ENCODE data around the gene CCNG2.
A peak's percentile ranks its signal among the peaks of the same experiment; 100 is the strongest.

CCNG2 gene

DNA sequence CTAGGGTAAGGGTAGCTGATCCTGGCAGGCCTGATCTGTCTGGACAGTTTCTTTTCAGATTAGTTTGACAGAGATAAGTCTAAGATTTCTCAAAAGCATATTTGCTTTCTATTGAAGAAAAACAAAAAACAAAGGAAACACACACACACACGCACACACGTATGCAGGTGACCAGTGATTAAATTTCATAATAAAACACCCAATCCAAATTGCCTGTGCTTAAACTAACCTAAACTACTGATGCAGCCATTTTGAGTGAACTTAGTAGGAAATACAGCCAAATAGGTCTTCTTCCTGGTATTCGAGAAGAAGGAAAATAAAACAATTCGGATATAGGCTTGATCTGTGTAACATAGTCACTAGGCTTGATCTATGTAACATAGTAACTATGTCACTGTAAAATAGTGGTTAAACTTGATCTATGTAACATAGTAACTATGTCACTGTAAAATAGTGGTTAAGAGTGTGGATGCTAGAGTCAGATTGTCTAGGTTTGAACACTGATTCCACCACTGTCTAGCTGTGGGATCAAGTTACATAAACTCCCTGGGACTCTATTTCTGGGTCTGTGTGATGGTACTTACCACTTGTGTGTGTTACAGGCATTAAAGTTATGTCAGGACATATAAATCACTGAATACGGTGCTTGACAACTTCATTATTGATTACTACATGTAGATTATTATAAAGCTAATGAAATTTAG is 9.8 kb upstream of the CCNG2 start:
- no peak for DNase-seq

GRCh38 chr4:77148078-77148477 is 8.9 kb upstream of the CCNG2 start:
- DNase-seq, result no peak

- no peak for DNase-seq
Observed at GRCh38 chr4:77149789-77150188, 7.2 kb upstream of the CCNG2 start.

DNA sequence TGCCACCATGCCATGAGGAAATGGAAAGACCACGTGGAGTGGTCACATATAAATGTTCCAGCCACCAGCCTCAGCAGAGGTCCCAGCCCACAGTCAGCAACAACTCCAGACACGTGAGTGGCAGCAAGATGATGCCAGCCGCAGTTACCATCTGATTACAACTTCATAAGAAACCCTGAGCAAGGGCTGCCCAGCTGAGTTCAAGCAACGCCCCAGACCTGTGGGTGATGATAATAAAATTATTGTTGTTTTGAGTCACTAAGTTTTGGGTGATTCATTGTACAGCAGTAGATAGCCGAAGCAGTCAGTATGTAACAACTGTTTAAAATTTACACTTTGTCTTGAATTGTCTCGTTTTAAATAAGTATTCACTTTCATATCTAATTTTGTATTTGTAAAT is 5.8 kb upstream of the CCNG2 start:
- no peak for DNase-seq

DNA sequence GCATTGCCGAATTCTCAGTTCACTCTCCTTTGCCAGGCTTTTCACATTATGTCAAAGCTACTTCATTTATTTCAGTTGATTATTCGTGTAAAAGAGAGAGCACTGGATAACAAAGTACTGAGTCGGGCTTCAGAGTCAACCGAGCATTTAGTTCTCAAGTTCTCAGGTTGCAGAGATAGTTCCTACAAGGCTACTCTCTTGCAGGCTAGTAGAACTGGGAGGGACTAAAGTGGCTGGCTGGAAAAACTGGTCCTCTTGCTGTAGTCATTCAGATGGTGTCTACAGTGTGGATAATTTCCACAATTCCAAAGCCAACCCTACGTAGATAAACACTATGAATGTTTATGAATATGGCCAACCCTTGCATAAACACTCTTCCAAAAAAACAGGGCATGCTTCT is 4.6 kb upstream of the CCNG2 start:
- DNase-seq, result no peak

GRCh38 chr4:77153006-77153405 is 4.0 kb upstream of the CCNG2 start:
- DNase-seq, result no peak

- no peak for DNase-seq
Observed at GRCh38 chr4:77154065-77154464, 2.9 kb upstream of the CCNG2 start.

- DNase-seq, result no peak
Observed at GRCh38 chr4:77154761-77155499, 2.1 kb upstream of the CCNG2 start.

- DNase-seq, result no peak
Observed at GRCh38 chr4:77155631-77156452, 1.2 kb upstream of the CCNG2 start.

DNA sequence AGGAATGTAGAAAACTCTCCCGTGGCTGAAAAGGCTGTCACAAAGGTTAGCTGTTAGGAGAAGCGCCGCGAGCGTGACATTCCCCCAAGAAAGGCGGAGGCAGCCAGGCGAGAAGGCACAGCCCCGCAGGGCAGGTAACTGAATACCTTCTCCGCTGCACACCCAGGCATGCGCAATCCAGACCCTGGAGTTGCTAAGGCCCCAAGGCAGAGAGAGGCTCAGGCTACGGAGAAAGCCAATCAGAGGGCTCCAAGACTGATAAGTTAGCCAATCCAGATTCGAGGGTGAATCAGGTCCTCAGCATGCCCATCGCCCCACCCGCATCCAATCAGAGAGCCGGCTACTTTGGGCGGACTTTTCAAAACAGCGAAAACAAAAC is 485 bp upstream of the CCNG2 start:
- DNase-seq, result peak; percentile 92 to 98

DNA sequence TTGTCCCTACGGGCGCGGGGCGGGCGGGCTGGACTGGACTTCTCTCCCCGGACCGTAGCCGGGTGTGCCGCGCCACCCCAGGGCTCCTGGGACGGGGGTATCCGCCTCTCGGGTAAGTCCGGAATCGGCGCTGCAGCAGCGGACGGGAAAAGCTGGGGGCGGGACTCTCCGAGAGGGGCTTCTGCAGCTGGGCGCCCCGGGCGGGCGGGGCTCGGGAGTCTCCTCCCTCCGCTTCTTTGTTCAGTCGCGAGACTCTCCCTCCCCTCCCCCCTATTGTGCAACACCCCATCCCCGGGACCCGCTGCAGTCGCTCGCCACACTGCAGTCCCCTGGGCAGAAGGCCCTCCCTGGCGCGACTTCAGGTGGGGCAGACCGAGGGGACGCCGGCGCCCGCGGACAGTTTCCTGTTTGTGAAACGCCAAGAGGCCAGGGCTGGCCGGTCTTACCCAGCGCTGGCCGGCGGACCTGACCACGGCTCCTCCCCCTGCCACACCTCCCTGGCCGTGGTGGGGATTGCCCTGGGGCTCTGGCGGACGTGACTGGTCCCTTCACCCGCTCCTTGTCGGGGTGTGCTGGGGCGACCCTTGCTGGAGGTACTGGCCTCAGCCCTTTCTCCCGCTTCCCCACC is 966 bp downstream of the CCNG2 start:
- DNase-seq, result peak; percentile 42 to 83

- DNase-seq, result no peak
Observed at GRCh38 chr4:77158487-77158861, 1.5 kb downstream of the CCNG2 start.

- no peak for DNase-seq
Observed at GRCh38 chr4:77159806-77160205, 2.8 kb downstream of the CCNG2 start.

DNA sequence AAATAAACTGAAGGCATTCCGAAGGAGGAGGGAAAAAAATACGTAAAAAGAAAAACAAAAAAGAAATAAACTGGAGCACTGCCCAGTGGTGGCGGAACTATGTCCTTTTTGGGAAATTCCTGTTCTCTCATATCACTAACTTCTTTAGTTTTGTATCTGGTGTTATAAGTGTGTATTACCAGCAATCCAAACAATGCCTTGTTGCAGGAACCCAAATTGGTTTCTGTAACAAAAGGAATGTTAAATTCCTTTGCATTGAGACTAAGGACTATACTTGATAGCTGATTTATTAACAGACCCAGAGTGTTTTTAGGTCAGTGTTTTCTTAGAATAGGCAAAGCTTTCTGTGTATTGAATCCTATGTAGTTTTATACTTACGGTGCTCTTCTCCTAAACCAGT is 6.6 kb downstream of the CCNG2 start:
- no peak for DNase-seq

GRCh38 chr4:77167173-77167572 is 10.2 kb downstream of the CCNG2 start:
- DNase-seq, result no peak

DNA sequence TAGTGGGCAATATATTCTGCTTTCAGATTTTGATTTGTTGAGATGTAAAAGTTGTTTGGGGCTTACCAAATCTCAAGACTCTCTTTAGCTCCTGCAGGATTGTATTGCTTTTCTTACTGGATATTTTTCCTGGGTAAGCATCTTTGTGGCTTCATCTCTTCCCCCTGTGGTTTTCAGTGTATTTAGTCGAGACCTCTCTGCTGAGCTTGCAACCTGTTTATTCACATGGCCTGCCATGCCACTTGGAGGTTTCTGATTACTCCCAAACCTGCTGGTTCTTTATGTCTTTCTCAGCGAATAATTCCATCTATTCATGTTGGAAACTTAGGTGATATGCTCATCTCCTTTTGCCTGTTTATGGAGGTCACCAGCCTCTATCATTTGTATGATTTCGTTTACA is 10.9 kb downstream of the CCNG2 start:
- DNase-seq, result no peak

- DNase-seq, result no peak
Observed at GRCh38 chr4:77169481-77169880, 12.5 kb downstream of the CCNG2 start.

DNA sequence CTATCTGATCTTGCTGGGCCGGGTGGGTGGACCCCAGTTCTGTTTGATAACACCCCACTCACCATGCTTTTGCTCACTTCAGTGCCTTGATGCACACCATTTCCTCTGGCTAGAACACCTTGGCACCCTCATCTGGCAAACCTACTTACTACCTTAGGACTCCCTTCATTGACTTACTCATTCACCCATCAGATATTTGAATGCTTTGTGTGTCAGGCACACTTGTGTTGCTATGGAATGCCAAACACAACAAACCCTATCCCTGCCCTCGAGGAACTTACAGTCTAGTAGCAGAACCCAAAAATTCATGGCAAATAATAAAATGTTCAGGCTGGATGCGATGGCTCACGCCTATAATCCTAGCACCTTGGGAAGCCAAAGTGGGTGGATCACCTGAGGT is 13.9 kb downstream of the CCNG2 start:
- DNase-seq, result no peak

GRCh38 chr4:77172336-77172735 is 15.3 kb downstream of the CCNG2 start:
- DNase-seq, result no peak

GRCh38 chr4:77174426-77174825 is 17.4 kb downstream of the CCNG2 start:
- DNase-seq, result no peak

- no peak for DNase-seq
Observed at GRCh38 chr4:77175201-77175611, 18.2 kb downstream of the CCNG2 start.

GRCh38 chr4:77176640-77177039 is 19.6 kb downstream of the CCNG2 start:
- DNase-seq, result no peak

- no peak for DNase-seq
Observed at GRCh38 chr4:77177199-77177598, 20.2 kb downstream of the CCNG2 start.

All from SW 1271 (cell line).